Kidney (tissue), 14 donors: ENCODE measurements around the gene PLA2G4B. TPM values are rescaled to one million over a fixed set of nuclear protein-coding genes. Genes with fewer than 3 reads are reported as not detected.

Source experiments
- DNase-seq, 5 donors: peaks; one replicate each; pipeline ENCODE4 v3.0.0-alpha.2; 2013 to 2020
- FAIRE-seq: peaks from 2 replicates; lab custom pipeline; 2012; peaks lifted over from hg19 to GRCh38; lab: Jason Lieb, UNC
- H3K27ac ChIP-seq, 2 donors: one replicate each; pipeline ENCODE4 v1.7.0; 2013; ENCODE audit warnings: low read depth in 2 of 2, low read length in 2 of 2, inconsistent platforms in 1 of 2
- H3K27me3 ChIP-seq: one replicate; pipeline ENCODE4 v1.7.1; 2013; ENCODE audit warnings: low read length, inconsistent platforms; ENCODE audit not compliant: control insufficient read depth, insufficient read depth
- H3K36me3 ChIP-seq, 3 donors: one replicate each; pipeline versions ENCODE4 v1.7.0 to v1.7.1; 2013; ENCODE audit warnings: low read length in 3 of 3, control low read depth in 1 of 3, inconsistent platforms in 1 of 3; ENCODE audit not compliant: insufficient read depth in 3 of 3, control insufficient read depth in 2 of 3
- H3K4me1 ChIP-seq, 3 donors: one replicate each; pipeline versions ENCODE4 v1.7.0 to v1.7.1; 2013; ENCODE audit warnings: low read length in 3 of 3, inconsistent platforms in 1 of 3, low read depth in 1 of 3; ENCODE audit not compliant: control insufficient read depth in 2 of 3, insufficient read depth in 2 of 3
- H3K4me3 ChIP-seq, 3 donors: one replicate each; pipeline versions ENCODE4 v1.7.0 to v1.8.1; 2013; ENCODE audit warnings: low read length in 3 of 3, control low read depth in 1 of 3, inconsistent platforms in 1 of 3
- H3K9ac ChIP-seq, 3 donors: one replicate each; pipeline versions ENCODE4 v1.7.0 to v1.7.1; 2013; ENCODE audit warnings: low read length in 3 of 3, control low read depth in 1 of 3, inconsistent platforms in 1 of 3
- H3K9me3 ChIP-seq, 3 donors: one replicate each; pipeline versions ENCODE4 v1.7.0 to v1.7.1; 2013; ENCODE audit warnings: low read length in 3 of 3, control low read depth in 1 of 3, inconsistent platforms in 1 of 3; ENCODE audit not compliant: control insufficient read depth in 2 of 3, insufficient read depth in 1 of 3
- intact Hi-C: fragments of 100-400 bp; cut with DNase I; formaldehyde crosslinking; loops from one replicate; pipeline ENCODE4 v1.11.1; 2022
- polyA plus RNA-seq: library from polyadenylated mRNA; stranded (reverse); fragments of 350-450 nt; fragmentation: Illumina TruSeq; extraction: RNeasy Lipid Tissue Mini Kit (QIAGEN cat#74804); gene quantifications from one replicate; pipeline ENCODE4 v1.2.3, GENCODE V29; 2014; ENCODE audit warnings: low read depth, low replicate concordance; ENCODE audit not compliant: insufficient read depth
- total RNA-seq: library from RNA; stranded (reverse); fragmentation: NEBNext Ultra II Directional; extraction: Animal tissue kit (Norgen Biotek cat#: 25700); gene quantifications from one replicate; pipeline ENCODE4 v1.2.1, GENCODE V29; 2021
- TF ChIP-seq, protein P1 (sequence below): IDR thresholded peaks from 3 replicates; pipeline ENCODE4 v1.5.1; 2012; ENCODE audit warnings: mild to moderate bottlenecking, moderate library complexity, borderline replicate concordance; ENCODE audit not compliant: insufficient read depth; ENCODE audit errors: extremely low read depth
- donor health status: control.
- donor health status: control.
- donor health status: control.
- donor health status: control.
- donor health status: control.
- donor health status: DM: yes; HTN: yes; CAD: no.
- donor health status: Normal renal cell carcinoma (clear cell type).

The PLA2G4B gene
- total and polyA plus RNA-seq, 2 donors from 2014 or later = 4.8 to 8.3 TPM

DNA sequence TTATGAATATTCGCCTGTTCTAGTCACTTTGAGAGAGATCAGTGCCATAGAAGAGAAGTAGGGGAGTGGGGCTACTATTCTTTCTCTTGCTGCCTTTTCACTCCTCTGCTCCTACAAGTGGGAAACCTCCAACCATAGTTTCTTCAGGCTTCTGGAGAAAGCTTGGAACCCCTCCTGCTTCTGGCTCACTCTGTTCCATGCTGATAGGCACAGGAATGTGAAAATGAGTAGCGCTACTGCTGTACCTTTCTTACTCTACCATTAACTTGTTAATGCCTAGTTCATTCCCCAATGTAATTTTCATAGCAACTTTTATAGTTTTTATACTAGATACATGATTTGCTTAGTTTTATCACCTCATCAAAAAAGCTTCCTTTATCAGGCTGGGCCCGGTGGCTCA is 37.5 kb upstream of the PLA2G4B start:
- H3K9ac ChIP-seq = no peak overlapping the region
- H3K27ac ChIP-seq = peak overlapping the region in 1 of 2 donors; percentile 51
- no peaks in the 10 kb centered on the region for H3K9me3 ChIP-seq
- peak in 1 of 5 donors; percentile 34 for DNase-seq
- TF ChIP-seq, protein P1, sequence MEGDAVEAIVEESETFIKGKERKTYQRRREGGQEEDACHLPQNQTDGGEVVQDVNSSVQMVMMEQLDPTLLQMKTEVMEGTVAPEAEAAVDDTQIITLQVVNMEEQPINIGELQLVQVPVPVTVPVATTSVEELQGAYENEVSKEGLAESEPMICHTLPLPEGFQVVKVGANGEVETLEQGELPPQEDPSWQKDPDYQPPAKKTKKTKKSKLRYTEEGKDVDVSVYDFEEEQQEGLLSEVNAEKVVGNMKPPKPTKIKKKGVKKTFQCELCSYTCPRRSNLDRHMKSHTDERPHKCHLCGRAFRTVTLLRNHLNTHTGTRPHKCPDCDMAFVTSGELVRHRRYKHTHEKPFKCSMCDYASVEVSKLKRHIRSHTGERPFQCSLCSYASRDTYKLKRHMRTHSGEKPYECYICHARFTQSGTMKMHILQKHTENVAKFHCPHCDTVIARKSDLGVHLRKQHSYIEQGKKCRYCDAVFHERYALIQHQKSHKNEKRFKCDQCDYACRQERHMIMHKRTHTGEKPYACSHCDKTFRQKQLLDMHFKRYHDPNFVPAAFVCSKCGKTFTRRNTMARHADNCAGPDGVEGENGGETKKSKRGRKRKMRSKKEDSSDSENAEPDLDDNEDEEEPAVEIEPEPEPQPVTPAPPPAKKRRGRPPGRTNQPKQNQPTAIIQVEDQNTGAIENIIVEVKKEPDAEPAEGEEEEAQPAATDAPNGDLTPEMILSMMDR = no peak
- H3K4me1 ChIP-seq = peaks cover 0 to 34% (median 24%) of the 10 kb centered on the region in 3 donors
- H3K27me3 ChIP-seq = no peaks in the 10 kb centered on the region
- intact Hi-C loops = no loop called here
- FAIRE-seq = no peak
- no peak overlapping the region for H3K4me3 ChIP-seq
- H3K36me3 ChIP-seq = peaks cover 0 to 5% (median 3%) of the 10 kb centered on the region in 3 donors

DNA sequence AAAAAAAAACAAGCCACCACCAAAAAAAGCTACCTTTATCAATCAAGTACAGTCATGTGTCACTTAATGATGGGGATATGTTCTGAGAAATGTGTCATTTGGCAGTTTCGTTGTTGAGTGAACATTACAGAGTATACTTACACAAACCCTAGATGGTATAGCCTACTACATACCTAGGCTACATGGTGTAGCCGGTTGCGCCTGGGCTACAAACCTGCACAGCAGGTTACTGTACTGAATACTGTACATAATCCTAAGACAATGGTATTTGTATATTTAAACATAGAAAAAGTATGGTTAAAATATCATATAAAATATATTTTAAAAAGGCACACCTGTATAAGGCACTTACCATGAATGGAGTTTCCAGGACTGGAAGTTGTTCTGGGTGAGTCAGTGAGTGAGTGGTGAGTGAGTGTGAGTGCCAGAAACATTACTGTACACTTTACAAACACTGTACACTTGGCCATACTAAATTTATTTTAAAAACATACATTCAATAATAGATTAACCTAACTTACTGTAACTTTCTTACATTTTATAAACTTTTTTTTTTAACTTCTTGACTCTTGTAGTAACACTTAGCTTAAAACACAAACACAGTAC is 36.7 kb upstream of the PLA2G4B start:
- no peak overlapping the region for H3K9ac ChIP-seq
- H3K4me1 ChIP-seq = peaks cover 0 to 35% (median 17%) of the 10 kb centered on the region in 3 donors
- no peak for DNase-seq
- intact Hi-C loops = no loop called here
- H3K4me3 ChIP-seq = no peak overlapping the region
- no peaks in the 10 kb centered on the region for H3K27me3 ChIP-seq
- H3K27ac ChIP-seq = no peak overlapping the region
- H3K9me3 ChIP-seq = no peaks in the 10 kb centered on the region
- TF ChIP-seq, protein P1 = no peak
- peaks cover 0 to 5% (median 3%) of the 10 kb centered on the region in 3 donors for H3K36me3 ChIP-seq
- FAIRE-seq = no peak

DNA sequence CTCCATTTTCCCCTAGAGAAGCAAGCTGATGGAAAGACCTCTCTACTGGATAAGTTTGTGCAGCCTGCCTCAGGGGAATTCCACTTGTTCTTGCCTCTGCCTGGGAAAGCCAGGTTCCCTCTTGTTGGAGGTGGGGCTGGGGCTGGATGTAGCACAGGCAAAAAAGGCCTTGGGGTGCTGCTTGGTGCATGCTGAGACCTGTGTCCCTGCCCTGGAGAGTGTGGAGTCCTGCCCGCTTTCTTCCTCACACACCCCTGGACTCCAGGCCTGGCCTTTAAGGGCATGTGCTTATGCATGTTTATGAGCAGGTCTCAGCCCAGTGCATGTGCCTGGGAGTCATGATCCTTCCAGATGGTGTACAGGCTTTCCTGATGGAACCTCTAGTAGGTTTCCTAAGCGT is 34.3 kb upstream of the PLA2G4B start:
- Histone ChIP-seq H3K27ac (peak overlapping the region; percentile 40 to 80), H3K36me3 (peaks cover 0 to 5% (median 3%) of the 10 kb centered on the region in 3 donors), H3K9me3 (no peaks in the 10 kb centered on the region), H3K4me3 (no peak overlapping the region), H3K4me1 (peaks cover 0 to 26% (median 14%) of the 10 kb centered on the region in 3 donors), H3K27me3 (no peaks in the 10 kb centered on the region), H3K9ac (peak overlapping the region in 1 of 3 donors; percentile 34)
- TF ChIP-seq, protein P1 = no peak
- no peak for FAIRE-seq
- DNase-seq = peak in 1 of 5 donors; percentile 26
- intact Hi-C loops = no loop called here
